Measurements from ENCODE around the gene SOHLH2.

Gene SOHLH2

GRCh38 chr13:36214163-36214921, at the start of gene SOHLH2:
Gene SOHLH2 (minus strand): TSS chr13:36214556. CDS start chr13:36214526, 30 bp downstream.
- DNase-seq, result no peak

- no peak for DNase-seq
Observed at GRCh38 chr13:36261976-36262375, 47.6 kb upstream of the SOHLH2 start.

- DNase-seq, result no peak
Observed at GRCh38 chr13:36261011-36261410, 46.7 kb upstream of the SOHLH2 start.

- no peak for DNase-seq
Observed at GRCh38 chr13:36259361-36260137, 45.2 kb upstream of the SOHLH2 start.

- DNase-seq, result no peak
Observed at GRCh38 chr13:36258831-36259230, 44.5 kb upstream of the SOHLH2 start.

GRCh38 chr13:36251526-36251925, 37.2 kb upstream of the SOHLH2 start:
- DNase-seq, result no peak

GRCh38 chr13:36251017-36251416, 36.7 kb upstream of the SOHLH2 start:
- no peak for DNase-seq

- DNase-seq, result no peak
Observed at GRCh38 chr13:36248700-36249099, 34.3 kb upstream of the SOHLH2 start.

GRCh38 chr13:36244990-36245389, 30.6 kb upstream of the SOHLH2 start:
- no peak for DNase-seq

GRCh38 chr13:36244073-36244472, 29.7 kb upstream of the SOHLH2 start:
- DNase-seq, result no peak

GRCh38 chr13:36242761-36243160, 28.4 kb upstream of the SOHLH2 start:
- no peak for DNase-seq

- no peak for DNase-seq
Observed at GRCh38 chr13:36231236-36231635, 16.9 kb upstream of the SOHLH2 start.

- no peak for DNase-seq
Observed at GRCh38 chr13:36224730-36225129, 10.4 kb upstream of the SOHLH2 start.

- no peak for DNase-seq
Observed at GRCh38 chr13:36219883-36220282, 5.5 kb upstream of the SOHLH2 start.

GRCh38 chr13:36217456-36217855, 3.1 kb upstream of the SOHLH2 start:
- DNase-seq, result no peak

GRCh38 chr13:36212789-36213188, 1.6 kb downstream of the SOHLH2 start:
- no peak for DNase-seq

GRCh38 chr13:36211567-36211966, 2.8 kb downstream of the SOHLH2 start:
- DNase-seq, result no peak

- no peak for DNase-seq
Observed at GRCh38 chr13:36210738-36211137, 3.6 kb downstream of the SOHLH2 start.

GRCh38 chr13:36207672-36208071, 6.7 kb downstream of the SOHLH2 start:
- DNase-seq, result no peak

GRCh38 chr13:36193151-36193855, 21.1 kb downstream of the SOHLH2 start:
- no peak for DNase-seq

- no peak for DNase-seq
Observed at GRCh38 chr13:36192166-36192565, 22.2 kb downstream of the SOHLH2 start.

- no peak for DNase-seq
Observed at GRCh38 chr13:36190771-36191170, 23.6 kb downstream of the SOHLH2 start.

GRCh38 chr13:36188441-36188840, 25.9 kb downstream of the SOHLH2 start:
- no peak for DNase-seq

GRCh38 chr13:36183901-36184300, 30.5 kb downstream of the SOHLH2 start:
- DNase-seq, result no peak
